ENCODE data around the gene BPIFB3.

Gene BPIFB3

DNA sequence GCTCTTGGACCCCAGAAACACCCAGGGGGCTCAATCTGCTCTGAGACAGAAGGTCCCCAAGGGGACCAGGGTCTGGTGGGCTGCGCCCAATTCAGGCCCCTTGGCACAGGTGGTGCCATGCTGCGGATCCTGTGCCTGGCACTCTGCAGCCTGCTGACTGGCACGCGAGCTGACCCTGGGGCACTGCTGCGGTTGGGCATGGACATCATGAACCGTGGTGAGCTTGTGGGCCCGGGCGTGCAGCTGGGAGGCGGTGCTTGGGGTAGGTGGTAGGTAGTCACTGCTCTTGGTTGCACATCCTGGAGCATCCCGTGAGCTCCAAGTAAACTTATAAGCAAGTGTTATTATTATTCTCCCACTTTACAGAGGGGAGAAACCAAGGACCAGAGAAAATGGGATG is 22.2 kb upstream of the BPIFB3 start, which contains the start of gene BPIFB6:
BPIFB6 (plus strand) TSS at position 118 of the 400 bp plus-strand sequence; CDS start at position 118, 0 bp downstream.
- no peak for DNase-seq (ENCODE audit: low read depth, low spot score)
- no peak within 1 kb of the TSS for H3K27ac ChIP-seq (ENCODE audit: low read length)
- WGBS (ENCODE audit: insufficient coverage, insufficient read length), result no CpG with 5 or more reads among the region's 10 CpGs
- no peaks in the 10 kb centered on the region; the same call in 1 of the 2 replicates for H3K4me1 ChIP-seq (ENCODE audit: control insufficient read depth, insufficient read depth, low read length)
- no peaks in the 10 kb centered on the region for H3K9me3 ChIP-seq (ENCODE audit: control insufficient read depth, insufficient read depth, low read length)
- no peak within 1 kb of the TSS for H3K4me3 ChIP-seq (ENCODE audit: low read length)
- H3K27me3 ChIP-seq (ENCODE audit: control insufficient read depth, insufficient read depth, low read length), result no peaks in the 10 kb centered on the region
- H3K36me3 ChIP-seq (ENCODE audit: control insufficient read depth, insufficient read depth, low read length), result no peaks in the 10 kb centered on the region

- H3K9me3 ChIP-seq (ENCODE audit: control insufficient read depth, insufficient read depth, low read length), result no peaks in the 10 kb centered on the region
- H3K27me3 ChIP-seq (ENCODE audit: control insufficient read depth, insufficient read depth, low read length), result no peaks in the 10 kb centered on the region
- no CpG with 5 or more reads among the region's 6 CpGs for WGBS (ENCODE audit: insufficient coverage, insufficient read length)
- no peak overlapping the region for H3K4me3 ChIP-seq (ENCODE audit: low read length)
- H3K27ac ChIP-seq (ENCODE audit: low read length), result no peak overlapping the region
- H3K36me3 ChIP-seq (ENCODE audit: control insufficient read depth, insufficient read depth, low read length), result no peaks in the 10 kb centered on the region
- no peak for DNase-seq (ENCODE audit: low read depth, low spot score)
- H3K4me1 ChIP-seq (ENCODE audit: control insufficient read depth, insufficient read depth, low read length), result no peaks in the 10 kb centered on the region
These were observed 21.1 kb upstream of the BPIFB3 start for GRCh38 chr20:33032555-33032954.

DNA sequence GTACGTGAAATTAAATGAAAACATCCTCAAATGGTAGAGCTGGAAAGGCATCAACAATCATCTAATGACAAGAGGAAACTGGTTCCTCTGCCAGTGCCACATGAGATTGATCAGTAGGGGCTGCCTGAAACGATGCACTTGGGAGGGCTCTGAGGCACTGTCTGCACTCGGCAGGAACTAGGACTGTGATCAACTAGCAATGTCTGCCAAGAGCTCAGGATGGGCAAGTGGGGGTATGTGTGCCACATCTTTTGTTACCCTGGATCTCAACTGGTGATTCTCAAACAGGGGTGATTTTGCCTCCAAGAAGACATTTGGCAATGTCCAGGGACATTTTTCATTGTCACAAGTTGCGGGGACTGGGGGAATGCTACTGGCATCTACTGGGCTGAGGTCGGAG is 20.3 kb upstream of the BPIFB3 start:
- no peaks in the 10 kb centered on the region for H3K27me3 ChIP-seq (ENCODE audit: control insufficient read depth, insufficient read depth, low read length)

GRCh38 chr20:33034115-33034514 is 19.6 kb upstream of the BPIFB3 start:
- Histone ChIP-seq H3K27me3 (ENCODE audit: control insufficient read depth, insufficient read depth, low read length) (no peaks in the 10 kb centered on the region), H3K9me3 (ENCODE audit: control insufficient read depth, insufficient read depth, low read length) (no peaks in the 10 kb centered on the region), H3K27ac (ENCODE audit: low read length) (no peak overlapping the region), H3K36me3 (ENCODE audit: control insufficient read depth, insufficient read depth, low read length) (no peaks in the 10 kb centered on the region), H3K4me1 (ENCODE audit: control insufficient read depth, insufficient read depth, low read length) (no peaks in the 10 kb centered on the region), H3K4me3 (ENCODE audit: low read length) (no peak overlapping the region)
- WGBS (ENCODE audit: insufficient coverage, insufficient read length), result no CpG with 5 or more reads among the region's 5 CpGs
- DNase-seq (ENCODE audit: low read depth, low spot score), result no peak

More for the DNA sequence above, 20.3 kb upstream of the BPIFB3 start:
- Histone ChIP-seq H3K9me3 (ENCODE audit: control insufficient read depth, insufficient read depth, low read length) (no peaks in the 10 kb centered on the region), H3K4me3 (ENCODE audit: low read length) (no peak overlapping the region), H3K4me1 (ENCODE audit: control insufficient read depth, insufficient read depth, low read length) (no peaks in the 10 kb centered on the region), H3K36me3 (ENCODE audit: control insufficient read depth, insufficient read depth, low read length) (no peaks in the 10 kb centered on the region), H3K27ac (ENCODE audit: low read length) (no peak overlapping the region)
- WGBS (ENCODE audit: insufficient coverage, insufficient read length), result no CpG with 5 or more reads among the region's 5 CpGs
- DNase-seq (ENCODE audit: low read depth, low spot score), result no peak

GRCh38 chr20:33034901-33035492 is 18.7 kb upstream of the BPIFB3 start:
- no peaks in the 10 kb centered on the region for H3K9me3 ChIP-seq (ENCODE audit: control insufficient read depth, insufficient read depth, low read length)
- H3K27ac ChIP-seq (ENCODE audit: low read length), result no peak overlapping the region
- no peaks in the 10 kb centered on the region for H3K4me1 ChIP-seq (ENCODE audit: control insufficient read depth, insufficient read depth, low read length)
- no peaks in the 10 kb centered on the region for H3K27me3 ChIP-seq (ENCODE audit: control insufficient read depth, insufficient read depth, low read length)
- no CpG with 5 or more reads among the region's 6 CpGs for WGBS (ENCODE audit: insufficient coverage, insufficient read length)
- no peak overlapping the region for H3K4me3 ChIP-seq (ENCODE audit: low read length)
- DNase-seq (ENCODE audit: low read depth, low spot score), result no peak
- H3K36me3 ChIP-seq (ENCODE audit: control insufficient read depth, insufficient read depth, low read length), result no peaks in the 10 kb centered on the region

DNA sequence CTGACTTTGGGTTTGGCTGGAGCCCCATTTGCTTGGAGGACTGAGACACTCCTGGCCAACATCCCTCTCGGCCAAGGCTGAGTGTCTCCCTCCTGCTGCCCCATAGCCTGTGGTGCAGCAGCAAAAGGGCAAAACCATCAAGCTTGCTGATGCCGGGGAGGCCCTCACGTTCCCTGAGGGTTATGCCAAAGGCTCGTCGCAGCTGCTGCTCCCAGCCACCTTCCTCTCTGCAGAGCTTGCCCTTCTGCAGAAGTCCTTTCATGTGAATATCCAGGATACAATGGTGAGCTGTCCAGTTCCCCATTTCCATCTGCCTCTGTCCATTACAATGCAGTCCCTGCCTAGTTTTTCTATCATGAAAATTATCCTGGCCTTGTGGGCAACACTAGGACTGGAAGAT is 16.2 kb upstream of the BPIFB3 start:
- Histone ChIP-seq H3K4me1 (ENCODE audit: control insufficient read depth, insufficient read depth, low read length) (no peaks in the 10 kb centered on the region), H3K4me3 (ENCODE audit: low read length) (no peak overlapping the region), H3K27me3 (ENCODE audit: control insufficient read depth, insufficient read depth, low read length) (no peaks in the 10 kb centered on the region), H3K27ac (ENCODE audit: low read length) (no peak overlapping the region), H3K9me3 (ENCODE audit: control insufficient read depth, insufficient read depth, low read length) (no peaks in the 10 kb centered on the region), H3K36me3 (ENCODE audit: control insufficient read depth, insufficient read depth, low read length) (no peaks in the 10 kb centered on the region)
- no CpG with 5 or more reads among the region's 5 CpGs for WGBS (ENCODE audit: insufficient coverage, insufficient read length)
- DNase-seq (ENCODE audit: low read depth, low spot score), result no peak

DNA sequence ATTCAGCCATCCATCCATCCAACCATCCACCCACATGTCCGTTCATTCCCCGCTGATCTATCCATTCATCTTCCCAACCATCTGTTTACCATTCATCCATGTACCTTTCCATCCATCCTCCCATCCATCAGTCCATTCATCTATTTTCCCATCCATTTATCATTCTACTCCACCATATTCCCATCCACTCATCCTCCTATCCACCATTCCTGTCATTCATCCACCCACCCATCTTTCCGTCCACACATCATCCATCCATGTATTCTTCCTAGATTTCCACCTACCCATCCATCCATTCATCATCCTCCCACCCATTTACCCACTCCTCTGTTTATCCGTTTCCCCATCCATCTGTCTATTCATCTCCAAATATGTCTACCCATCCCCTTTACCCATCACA is 15.5 kb upstream of the BPIFB3 start:
- 100% methylated on average over 2 of the region's 4 CpGs for WGBS (ENCODE audit: insufficient coverage, insufficient read length)

GRCh38 chr20:33042430-33042829 is 11.3 kb upstream of the BPIFB3 start:
- H3K4me1 ChIP-seq (ENCODE audit: control insufficient read depth, insufficient read depth, low read length), result no peaks in the 10 kb centered on the region
- H3K36me3 ChIP-seq (ENCODE audit: control insufficient read depth, insufficient read depth, low read length), result no peaks in the 10 kb centered on the region
- no peaks in the 10 kb centered on the region for H3K27me3 ChIP-seq (ENCODE audit: control insufficient read depth, insufficient read depth, low read length)
- no peak overlapping the region for H3K27ac ChIP-seq (ENCODE audit: low read length)
- H3K4me3 ChIP-seq (ENCODE audit: low read length), result no peak overlapping the region
- no CpG with 5 or more reads among the region's 3 CpGs for WGBS (ENCODE audit: insufficient coverage, insufficient read length)
- H3K9me3 ChIP-seq (ENCODE audit: control insufficient read depth, insufficient read depth, low read length), result no peaks in the 10 kb centered on the region
- no peak for DNase-seq (ENCODE audit: low read depth, low spot score)

More for the DNA sequence above, 15.5 kb upstream of the BPIFB3 start:
- no peaks in the 10 kb centered on the region for H3K4me1 ChIP-seq (ENCODE audit: control insufficient read depth, insufficient read depth, low read length)
- DNase-seq (ENCODE audit: low read depth, low spot score), result no peak
- no peaks in the 10 kb centered on the region for H3K36me3 ChIP-seq (ENCODE audit: control insufficient read depth, insufficient read depth, low read length)
- no peaks in the 10 kb centered on the region for H3K9me3 ChIP-seq (ENCODE audit: control insufficient read depth, insufficient read depth, low read length)
- H3K27me3 ChIP-seq (ENCODE audit: control insufficient read depth, insufficient read depth, low read length), result no peaks in the 10 kb centered on the region
- no peak overlapping the region for H3K27ac ChIP-seq (ENCODE audit: low read length)
- no peak overlapping the region for H3K4me3 ChIP-seq (ENCODE audit: low read length)

DNA sequence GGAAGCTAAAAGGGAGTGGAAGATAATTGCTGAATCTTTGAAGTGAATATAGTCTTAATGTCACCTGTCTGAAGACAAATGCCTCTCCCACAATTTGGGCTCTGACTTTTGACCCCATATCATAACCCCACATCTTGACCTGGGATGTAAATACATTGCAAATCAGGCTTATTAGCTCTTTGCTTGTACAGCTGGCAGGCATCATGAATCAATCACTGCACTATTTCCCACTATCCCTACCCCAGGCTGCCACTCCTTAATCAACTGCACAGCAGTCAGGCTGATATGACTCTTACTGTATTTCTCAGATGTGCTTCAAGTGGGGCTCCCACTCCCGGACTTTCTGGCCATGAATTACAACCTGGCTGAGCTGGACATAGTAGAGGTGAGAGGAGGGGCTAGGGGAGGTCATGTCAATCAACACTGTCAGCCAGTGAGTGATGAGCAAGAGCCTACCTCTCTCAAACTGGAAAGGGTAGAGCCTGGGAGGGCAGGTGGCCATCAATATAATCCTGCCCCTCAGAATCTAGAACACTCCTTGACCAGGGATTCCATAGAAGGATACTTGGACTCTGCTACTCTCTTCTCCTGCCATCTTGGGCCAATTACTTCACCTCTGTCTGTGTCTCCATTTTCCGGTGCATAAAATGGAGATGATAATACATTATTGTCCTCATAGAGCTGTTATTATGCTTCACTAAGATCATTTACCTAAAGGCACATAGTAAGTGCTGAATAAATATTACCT is 10.5 kb upstream of the BPIFB3 start:
- WGBS (ENCODE audit: insufficient coverage, insufficient read length), result no CpG with 5 or more reads among the region's 2 CpGs
- no peaks in the 10 kb centered on the region for H3K4me1 ChIP-seq (ENCODE audit: control insufficient read depth, insufficient read depth, low read length)
- no peaks in the 10 kb centered on the region for H3K9me3 ChIP-seq (ENCODE audit: control insufficient read depth, insufficient read depth, low read length)
- H3K27me3 ChIP-seq (ENCODE audit: control insufficient read depth, insufficient read depth, low read length), result no peaks in the 10 kb centered on the region
- H3K4me3 ChIP-seq (ENCODE audit: low read length), result no peak overlapping the region
- DNase-seq (ENCODE audit: low read depth, low spot score), result no peak
- no peaks in the 10 kb centered on the region for H3K36me3 ChIP-seq (ENCODE audit: control insufficient read depth, insufficient read depth, low read length)
- no peak overlapping the region for H3K27ac ChIP-seq (ENCODE audit: low read length)

- H3K4me1 ChIP-seq (ENCODE audit: control insufficient read depth, insufficient read depth, low read length), result no peaks in the 10 kb centered on the region
- H3K27ac ChIP-seq (ENCODE audit: low read length), result no peak overlapping the region
- H3K4me3 ChIP-seq (ENCODE audit: low read length), result no peak overlapping the region
- no peaks in the 10 kb centered on the region for H3K27me3 ChIP-seq (ENCODE audit: control insufficient read depth, insufficient read depth, low read length)
- no peaks in the 10 kb centered on the region for H3K36me3 ChIP-seq (ENCODE audit: control insufficient read depth, insufficient read depth, low read length)
- no peak for DNase-seq (ENCODE audit: low read depth, low spot score)
- no CpG with 5 or more reads among the region's 1 CpG for WGBS (ENCODE audit: insufficient coverage, insufficient read length)
- H3K9me3 ChIP-seq (ENCODE audit: control insufficient read depth, insufficient read depth, low read length), result no peaks in the 10 kb centered on the region
These were observed 9.9 kb upstream of the BPIFB3 start for GRCh38 chr20:33043731-33044181.

Measured in iPS DF 6.9 (cell line).